Brain pericyte (primary cell): ENCODE results near the gene YRDC.

ENCODE experiments used
- DNase-seq: peaks from one replicate; pipeline ENCODE4 v3.0.0-alpha.2; 2012; ENCODE audit warnings: low read depth, low spot score

YRDC gene

GRCh38 chr1:37765916-37766664, 41.9 kb downstream of the YRDC start:
- DNase-seq, result no peak

GRCh38 chr1:37764888-37765441, 43.0 kb downstream of the YRDC start, which contains the start of gene EPHA10:
EPHA10 (minus strand) TSS chr1:37765120; CDS start chr1:37765066, 54 bp downstream.
- DNase-seq, result no peak

GRCh38 chr1:37764414-37764825, 43.6 kb downstream of the YRDC start:
- no peak for DNase-seq

GRCh38 chr1:37763791-37764413, 44.1 kb downstream of the YRDC start:
- no peak for DNase-seq

GRCh38 chr1:37762516-37762915, 45.5 kb downstream of the YRDC start:
- no peak for DNase-seq

GRCh38 chr1:37761416-37762095, 46.5 kb downstream of the YRDC start:
- DNase-seq, result no peak

GRCh38 chr1:37759451-37759850, 48.6 kb downstream of the YRDC start:
- DNase-seq, result no peak

- DNase-seq, result no peak
Measured at GRCh38 chr1:37755951-37756560, 52.0 kb downstream of the YRDC start.

- DNase-seq, result no peak
Measured at GRCh38 chr1:37755290-37755689, 52.7 kb downstream of the YRDC start.

GRCh38 chr1:37753473-37754321, 54.3 kb downstream of the YRDC start:
- DNase-seq, result no peak
